Nephron progenitor cell (in vitro differentiated cells): ENCODE results near the gene CLEC4G.

Source experiments
- DNase-seq: peaks from one replicate; pipeline ENCODE4 v3.0.0; 2021
- H3K27ac Mint-ChIP-seq: 2 replicates; pipeline ENCODE4 v1.8.0; 2021; ENCODE audit warnings: mild to moderate bottlenecking, moderate library complexity, mixed read lengths
- H3K27me3 Mint-ChIP-seq: 2 replicates; pipeline ENCODE4 v1.8.0; 2021; ENCODE audit warnings: mild to moderate bottlenecking, low read depth, mixed read lengths; ENCODE audit not compliant: poor library complexity
- H3K36me3 Mint-ChIP-seq: 2 replicates; pipeline ENCODE4 v1.8.0; 2021; ENCODE audit warnings: low read depth, mixed read lengths
- H3K4me1 Mint-ChIP-seq: 2 replicates; pipeline ENCODE4 v1.8.0; 2021; ENCODE audit warnings: mixed read lengths
- H3K4me3 Mint-ChIP-seq: 2 replicates; pipeline ENCODE4 v1.8.0; 2021; ENCODE audit warnings: mild to moderate bottlenecking, moderate library complexity, mixed read lengths
- H3K9me3 Mint-ChIP-seq: 2 replicates; pipeline ENCODE4 v1.8.0; 2021; ENCODE audit warnings: mild to moderate bottlenecking, moderate library complexity, mixed read lengths
- CTCF ChIP-seq: fragments of 200-600 bp; sonication (generic); IDR thresholded peaks from 2 replicates; pipeline ENCODE4 v1.5.0; 2021; ENCODE audit warnings: antibody characterized with exemption

CLEC4G gene

GRCh38 chr19:7704280-7705060 lies 27.4 kb downstream of the CLEC4G start:
- no peak overlapping the region for H3K4me3 Mint-ChIP-seq
- H3K9me3 Mint-ChIP-seq, result no peaks in the 10 kb centered on the region
- no peak overlapping the region for H3K27ac Mint-ChIP-seq
- peaks cover 46% of the 10 kb centered on the region for H3K27me3 Mint-ChIP-seq
- no peak for TF ChIP-seq CTCF
- no peaks in the 10 kb centered on the region for H3K36me3 Mint-ChIP-seq
- no peaks in the 10 kb centered on the region for H3K4me1 Mint-ChIP-seq
- no peak for DNase-seq

GRCh38 chr19:7703332-7703731 lies 28.6 kb downstream of the CLEC4G start:
- Mint-ChIP-seq H3K4me3 (no peak overlapping the region), H3K4me1 (no peaks in the 10 kb centered on the region), H3K36me3 (no peaks in the 10 kb centered on the region), H3K27me3 (peaks cover 53% of the 10 kb centered on the region), H3K9me3 (no peaks in the 10 kb centered on the region), H3K27ac (no peak overlapping the region)
- no peak for DNase-seq
- TF ChIP-seq CTCF, result no peak

GRCh38 chr19:7701654-7702457 lies 30.1 kb downstream of the CLEC4G start, which contains the start of gene FCER2:
TSS of gene FCER2 (minus strand) at chr19:7702131. CDS start at chr19:7699760, 2,371 bp downstream.
- Mint-ChIP-seq H3K36me3 (no peaks in the 10 kb centered on the region), H3K4me3 (no peak within 1 kb of the TSS), H3K27me3 (peaks cover 66% of the 10 kb centered on the region), H3K27ac (peak within 1 kb of the TSS; percentile 27), H3K4me1 (no peaks in the 10 kb centered on the region), H3K9me3 (no peaks in the 10 kb centered on the region)
- no peak for DNase-seq
- no peak for TF ChIP-seq CTCF

GRCh38 chr19:7701049-7701653 lies 30.8 kb downstream of the CLEC4G start:
- Mint-ChIP-seq H3K9me3 (no peaks in the 10 kb centered on the region), H3K36me3 (no peaks in the 10 kb centered on the region), H3K27ac (no peak overlapping the region), H3K4me1 (no peaks in the 10 kb centered on the region), H3K4me3 (no peak overlapping the region), H3K27me3 (peaks cover 67% of the 10 kb centered on the region)
- TF ChIP-seq CTCF, result no peak
- no peak for DNase-seq

GRCh38 chr19:7699417-7700401 lies 32.2 kb downstream of the CLEC4G start:
- DNase-seq, result no peak
- H3K27me3 Mint-ChIP-seq, result peaks cover 68% of the 10 kb centered on the region
- TF ChIP-seq CTCF, result no peak

More at GRCh38 chr19:7699417-7700401, 32.2 kb downstream of the CLEC4G start:
- H3K4me3 Mint-ChIP-seq, result no peak overlapping the region
- H3K9me3 Mint-ChIP-seq, result no peaks in the 10 kb centered on the region
- H3K27ac Mint-ChIP-seq, result no peak overlapping the region
- H3K36me3 Mint-ChIP-seq, result no peaks in the 10 kb centered on the region
- H3K4me1 Mint-ChIP-seq, result no peaks in the 10 kb centered on the region
